Measurements from ENCODE around the gene SLC43A3. TPM values are rescaled to one million over a fixed set of nuclear protein-coding genes. Genes with fewer than 3 reads are reported as not detected.
A peak's percentile ranks its signal among the peaks of the same experiment; 100 is the strongest.

The SLC43A3 gene
- total and polyA plus RNA-seq, 9 of the 15 experiments (the other 6 are each of a cell fraction or from before 2014, with no cell fraction given), result 63.7 to 281 (median 139) TPM

DNA sequence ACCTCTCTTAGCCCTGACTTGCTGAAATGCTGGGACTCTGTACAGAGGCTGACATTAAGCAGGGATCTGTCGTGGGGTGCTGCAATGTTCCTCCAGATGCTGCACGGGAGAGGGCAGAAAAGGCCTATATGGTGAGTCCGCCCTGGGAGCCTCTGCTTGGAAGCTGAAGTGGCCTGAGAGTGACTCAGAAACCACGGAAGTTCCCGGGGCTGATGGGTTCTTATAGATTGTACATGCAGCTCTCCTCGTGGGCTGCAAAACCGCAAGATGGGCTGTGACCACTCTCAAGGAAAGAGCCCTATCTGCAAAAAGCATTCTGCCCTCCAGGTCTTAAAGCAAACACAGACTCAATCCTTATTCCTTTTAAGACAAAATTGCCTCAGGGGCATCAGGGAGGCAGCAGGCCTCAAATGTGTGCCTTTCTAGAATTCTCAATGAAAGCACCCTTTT lies 5.8 kb upstream of the SLC43A3 start (continued):
- TF ChIP-seq FOXM1 (IDR thresholded peaks at IDR 0.05; ENCODE audit: low read depth) (no peak), FOXM1 (CRISPR knock-in tag; IDR thresholded peaks at IDR 0.05; ENCODE audit: low read depth) (no peak), ELF4 (CRISPR knock-in tag; IDR thresholded peaks at IDR 0.05) (peak; percentile 4; the same call in 1 of the 2 replicates), NFE2 (IDR thresholded peaks at IDR 0.05; ENCODE audit: low read depth) (0 out of 2 replicates have a peak, but pooled peaks have one; percentile 41), RFX5 (IDR thresholded peaks at IDR 0.05; ENCODE audit: low read depth, low read length) (no peak), ZNF175 (CRISPR knock-in tag; IDR thresholded peaks at IDR 0.05; ENCODE audit: low read depth) (peak; percentile 63; the same call in 1 of the 2 replicates), ETV6 (IDR thresholded peaks at IDR 0.05; ENCODE audit: borderline replicate concordance in 1 of 2, low read depth in 2 of 2, low read length in 1 of 2) (peak in 1 of 2 experiments; percentile 20; a peak in 1 of 4 replicates), ETV6 (CRISPR knock-in tag; IDR thresholded peaks at IDR 0.05; ENCODE audit: borderline replicate concordance) (no peak), FOSL1 (tag; conservative IDR thresholded peaks at IDR 0.05) (peak; percentile 93), ZFX (CRISPR knock-in tag; IDR thresholded peaks at IDR 0.05) (peak; percentile 57; the same call in 1 of the 2 replicates), MYC (IDR thresholded peaks at IDR 0.05; ENCODE audit: low read depth, low read length) (peak; percentile 65), MYC (CRISPR knock-in tag; IDR thresholded peaks at IDR 0.05; ENCODE audit: borderline replicate concordance, low read depth) (no peak), KDM5B (IDR thresholded peaks at IDR 0.05; ENCODE audit: insufficient replicate concordance, low read depth, low read length) (peak; percentile 42), TRIM24 (IDR thresholded peaks at IDR 0.05) (0 out of 4 replicates have a peak, but pooled peaks of 1 of the 2 experiments have one; percentile 28), PML (IDR thresholded peaks at IDR 0.05; ENCODE audit: low read length) (peak; percentile 57; the same call in 1 of the 2 replicates)
- TF ChIP-seq, protein P1, sequence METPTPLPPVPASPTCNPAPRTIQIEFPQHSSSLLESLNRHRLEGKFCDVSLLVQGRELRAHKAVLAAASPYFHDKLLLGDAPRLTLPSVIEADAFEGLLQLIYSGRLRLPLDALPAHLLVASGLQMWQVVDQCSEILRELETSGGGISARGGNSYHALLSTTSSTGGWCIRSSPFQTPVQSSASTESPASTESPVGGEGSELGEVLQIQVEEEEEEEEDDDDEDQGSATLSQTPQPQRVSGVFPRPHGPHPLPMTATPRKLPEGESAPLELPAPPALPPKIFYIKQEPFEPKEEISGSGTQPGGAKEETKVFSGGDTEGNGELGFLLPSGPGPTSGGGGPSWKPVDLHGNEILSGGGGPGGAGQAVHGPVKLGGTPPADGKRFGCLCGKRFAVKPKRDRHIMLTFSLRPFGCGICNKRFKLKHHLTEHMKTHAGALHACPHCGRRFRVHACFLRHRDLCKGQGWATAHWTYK (CRISPR knock-in tag; IDR thresholded peaks at IDR 0.05), result no peak
- TF ChIP-seq, protein P2, sequence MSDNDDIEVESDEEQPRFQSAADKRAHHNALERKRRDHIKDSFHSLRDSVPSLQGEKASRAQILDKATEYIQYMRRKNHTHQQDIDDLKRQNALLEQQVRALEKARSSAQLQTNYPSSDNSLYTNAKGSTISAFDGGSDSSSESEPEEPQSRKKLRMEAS (CRISPR knock-in tag; IDR thresholded peaks at IDR 0.05), result peak; percentile 73
- TF ChIP-seq, protein P3, sequence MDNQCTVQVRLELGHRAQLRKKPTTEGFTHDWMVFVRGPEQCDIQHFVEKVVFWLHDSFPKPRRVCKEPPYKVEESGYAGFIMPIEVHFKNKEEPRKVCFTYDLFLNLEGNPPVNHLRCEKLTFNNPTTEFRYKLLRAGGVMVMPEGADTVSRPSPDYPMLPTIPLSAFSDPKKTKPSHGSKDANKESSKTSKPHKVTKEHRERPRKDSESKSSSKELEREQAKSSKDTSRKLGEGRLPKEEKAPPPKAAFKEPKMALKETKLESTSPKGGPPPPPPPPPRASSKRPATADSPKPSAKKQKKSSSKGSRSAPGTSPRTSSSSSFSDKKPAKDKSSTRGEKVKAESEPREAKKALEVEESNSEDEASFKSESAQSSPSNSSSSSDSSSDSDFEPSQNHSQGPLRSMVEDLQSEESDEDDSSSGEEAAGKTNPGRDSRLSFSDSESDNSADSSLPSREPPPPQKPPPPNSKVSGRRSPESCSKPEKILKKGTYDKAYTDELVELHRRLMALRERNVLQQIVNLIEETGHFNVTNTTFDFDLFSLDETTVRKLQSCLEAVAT (IDR thresholded peaks at IDR 0.05), result peak in 1 of 2 experiments; percentile 87; a peak in 2 of 4 replicates
- TF ChIP-seq, protein P4, sequence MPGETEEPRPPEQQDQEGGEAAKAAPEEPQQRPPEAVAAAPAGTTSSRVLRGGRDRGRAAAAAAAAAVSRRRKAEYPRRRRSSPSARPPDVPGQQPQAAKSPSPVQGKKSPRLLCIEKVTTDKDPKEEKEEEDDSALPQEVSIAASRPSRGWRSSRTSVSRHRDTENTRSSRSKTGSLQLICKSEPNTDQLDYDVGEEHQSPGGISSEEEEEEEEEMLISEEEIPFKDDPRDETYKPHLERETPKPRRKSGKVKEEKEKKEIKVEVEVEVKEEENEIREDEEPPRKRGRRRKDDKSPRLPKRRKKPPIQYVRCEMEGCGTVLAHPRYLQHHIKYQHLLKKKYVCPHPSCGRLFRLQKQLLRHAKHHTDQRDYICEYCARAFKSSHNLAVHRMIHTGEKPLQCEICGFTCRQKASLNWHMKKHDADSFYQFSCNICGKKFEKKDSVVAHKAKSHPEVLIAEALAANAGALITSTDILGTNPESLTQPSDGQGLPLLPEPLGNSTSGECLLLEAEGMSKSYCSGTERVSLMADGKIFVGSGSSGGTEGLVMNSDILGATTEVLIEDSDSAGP (CRISPR knock-in tag; IDR thresholded peaks at IDR 0.05), result peak; percentile 64; the same call in 1 of the 2 replicates
- TF ChIP-seq, protein P5, sequence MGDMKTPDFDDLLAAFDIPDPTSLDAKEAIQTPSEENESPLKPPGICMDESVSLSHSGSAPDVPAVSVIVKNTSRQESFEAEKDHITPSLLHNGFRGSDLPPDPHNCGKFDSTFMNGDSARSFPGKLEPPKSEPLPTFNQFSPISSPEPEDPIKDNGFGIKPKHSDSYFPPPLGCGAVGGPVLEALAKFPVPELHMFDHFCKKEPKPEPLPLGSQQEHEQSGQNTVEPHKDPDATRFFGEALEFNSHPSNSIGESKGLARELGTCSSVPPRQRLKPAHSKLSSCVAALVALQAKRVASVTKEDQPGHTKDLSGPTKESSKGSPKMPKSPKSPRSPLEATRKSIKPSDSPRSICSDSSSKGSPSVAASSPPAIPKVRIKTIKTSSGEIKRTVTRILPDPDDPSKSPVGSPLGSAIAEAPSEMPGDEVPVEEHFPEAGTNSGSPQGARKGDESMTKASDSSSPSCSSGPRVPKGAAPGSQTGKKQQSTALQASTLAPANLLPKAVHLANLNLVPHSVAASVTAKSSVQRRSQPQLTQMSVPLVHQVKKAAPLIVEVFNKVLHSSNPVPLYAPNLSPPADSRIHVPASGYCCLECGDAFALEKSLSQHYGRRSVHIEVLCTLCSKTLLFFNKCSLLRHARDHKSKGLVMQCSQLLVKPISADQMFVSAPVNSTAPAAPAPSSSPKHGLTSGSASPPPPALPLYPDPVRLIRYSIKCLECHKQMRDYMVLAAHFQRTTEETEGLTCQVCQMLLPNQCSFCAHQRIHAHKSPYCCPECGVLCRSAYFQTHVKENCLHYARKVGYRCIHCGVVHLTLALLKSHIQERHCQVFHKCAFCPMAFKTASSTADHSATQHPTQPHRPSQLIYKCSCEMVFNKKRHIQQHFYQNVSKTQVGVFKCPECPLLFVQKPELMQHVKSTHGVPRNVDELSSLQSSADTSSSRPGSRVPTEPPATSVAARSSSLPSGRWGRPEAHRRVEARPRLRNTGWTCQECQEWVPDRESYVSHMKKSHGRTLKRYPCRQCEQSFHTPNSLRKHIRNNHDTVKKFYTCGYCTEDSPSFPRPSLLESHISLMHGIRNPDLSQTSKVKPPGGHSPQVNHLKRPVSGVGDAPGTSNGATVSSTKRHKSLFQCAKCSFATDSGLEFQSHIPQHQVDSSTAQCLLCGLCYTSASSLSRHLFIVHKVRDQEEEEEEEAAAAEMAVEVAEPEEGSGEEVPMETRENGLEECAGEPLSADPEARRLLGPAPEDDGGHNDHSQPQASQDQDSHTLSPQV (IDR thresholded peaks at IDR 0.05), result peak; percentile 48; the same call in 1 of the 2 replicates

Data from K562 (cell line).